GM18519 (cell line): Measurements from ENCODE around the gene CCDC57.
"Not testable (repeated sequence)": the region's sequence is repeated elsewhere in the genome, so short reads cannot be mapped to it uniquely, and the experiment has no call there.

ENCODE experiments used
- ATAC-seq: cut with Tn5 transposase; IDR thresholded peaks from one replicate; pipeline ENCODE4 v1.9.1; 2021; ENCODE audit warnings: mild to moderate bottlenecking, moderate library complexity; ENCODE audit not compliant: unreplicated experiment, low FRiP score

CCDC57 gene

GRCh38 chr17:82204831-82205719, 7.6 kb downstream of the CCDC57 start:
- no peak for ATAC-seq

- ATAC-seq: no peak
Measured at GRCh38 chr17:82203920-82204319, 8.7 kb downstream of the CCDC57 start.

GRCh38 chr17:82202981-82203380, 9.7 kb downstream of the CCDC57 start:
- ATAC-seq: no peak

GRCh38 chr17:82201498-82201910, 11.1 kb downstream of the CCDC57 start:
- no peak for ATAC-seq

GRCh38 chr17:82200743-82201497, 11.7 kb downstream of the CCDC57 start:
- no peak for ATAC-seq

GRCh38 chr17:82200135-82200534, 12.5 kb downstream of the CCDC57 start:
- ATAC-seq: no peak

GRCh38 chr17:82199496-82199895, 13.1 kb downstream of the CCDC57 start:
- no peak for ATAC-seq

GRCh38 chr17:82198092-82198491, 14.6 kb downstream of the CCDC57 start:
- ATAC-seq: no peak

- ATAC-seq: no peak
Measured at GRCh38 chr17:82195675-82196672, 16.7 kb downstream of the CCDC57 start.

- no peak for ATAC-seq
Measured at GRCh38 chr17:82194765-82195164, 17.9 kb downstream of the CCDC57 start.

- no peak for ATAC-seq
Measured at GRCh38 chr17:82193520-82194220, 19.0 kb downstream of the CCDC57 start.

GRCh38 chr17:82193050-82193449, 19.6 kb downstream of the CCDC57 start:
- not testable (repeated sequence) for ATAC-seq

- ATAC-seq: no peak
Measured at GRCh38 chr17:82188001-82188961, 24.4 kb downstream of the CCDC57 start.

GRCh38 chr17:82187500-82187899, 25.1 kb downstream of the CCDC57 start:
- no peak for ATAC-seq

- ATAC-seq: no peak
Measured at GRCh38 chr17:82186221-82186620, 26.4 kb downstream of the CCDC57 start.

- ATAC-seq: no peak
Measured at GRCh38 chr17:82184761-82185160, 27.9 kb downstream of the CCDC57 start.

- ATAC-seq: no peak
Measured at GRCh38 chr17:82180776-82181528, 31.7 kb downstream of the CCDC57 start.

GRCh38 chr17:82179946-82180475, 32.6 kb downstream of the CCDC57 start:
- no peak for ATAC-seq
